ENCODE results near the gene SALL3.

Gene SALL3

GRCh38 chr18:79008356-79008940 is 28.8 kb downstream of the SALL3 start:
- no peak for DNase-seq

- no peak for DNase-seq
Observed at GRCh38 chr18:79010802-79011201, 31.2 kb downstream of the SALL3 start.

GRCh38 chr18:79011300-79011870 is 31.8 kb downstream of the SALL3 start:
- DNase-seq = no peak

- DNase-seq = no peak
Observed at GRCh38 chr18:79013869-79014268, 34.3 kb downstream of the SALL3 start.

- no peak for DNase-seq
Observed at GRCh38 chr18:79018911-79019310, 39.3 kb downstream of the SALL3 start.

GRCh38 chr18:79019881-79020280 is 40.3 kb downstream of the SALL3 start:
- no peak for DNase-seq

GRCh38 chr18:79022603-79023002 is 43.0 kb downstream of the SALL3 start:
- DNase-seq = no peak

- DNase-seq = no peak
Observed at GRCh38 chr18:79026491-79026890, 46.9 kb downstream of the SALL3 start.

GRCh38 chr18:79030680-79031079 is 51.1 kb downstream of the SALL3 start:
- no peak for DNase-seq

GRCh38 chr18:79042276-79042675 is 62.7 kb downstream of the SALL3 start:
- DNase-seq = no peak

GRCh38 chr18:79043288-79043687 is 63.7 kb downstream of the SALL3 start:
- DNase-seq = no peak

- no peak for DNase-seq
Observed at GRCh38 chr18:79046522-79046921, 66.9 kb downstream of the SALL3 start.

- no peak for DNase-seq
Observed at GRCh38 chr18:79047556-79048244, 68.1 kb downstream of the SALL3 start.

- no peak for DNase-seq
Observed at GRCh38 chr18:79048245-79048632, 68.6 kb downstream of the SALL3 start.

- DNase-seq = no peak
Observed at GRCh38 chr18:79049506-79049905, 69.9 kb downstream of the SALL3 start.

All from 8988T (cell line).